Midbrain (tissue), 1 donor: ENCODE data around the gene TENT4B.
"Not testable (repeated sequence)": the region's sequence is repeated elsewhere in the genome, so short reads cannot be mapped to it uniquely, and the experiment has no call there.

Experiments used
- DNase-seq: peaks from one replicate; lab custom pipeline; 2025; lab: John Stamatoyannopoulos, UW

Gene TENT4B

GRCh38 chr16:50154420-50154950 is 1.4 kb downstream of the TENT4B start:
- DNase-seq, result peak; percentile 8

GRCh38 chr16:50155925-50156324 is 2.8 kb downstream of the TENT4B start:
- no peak for DNase-seq

GRCh38 chr16:50156590-50156989 is 3.5 kb downstream of the TENT4B start:
- no peak for DNase-seq

GRCh38 chr16:50160495-50161164 is 7.5 kb downstream of the TENT4B start:
- DNase-seq, result no peak

GRCh38 chr16:50161950-50162349 is 8.8 kb downstream of the TENT4B start:
- no peak for DNase-seq

GRCh38 chr16:50165473-50165872 is 12.4 kb downstream of the TENT4B start:
- no peak for DNase-seq

GRCh38 chr16:50166511-50167500 is 13.7 kb downstream of the TENT4B start:
- no peak for DNase-seq

- no peak for DNase-seq
These were observed 14.4 kb downstream of the TENT4B start for GRCh38 chr16:50167556-50167955.

- DNase-seq, result no peak
These were observed 16.5 kb downstream of the TENT4B start for GRCh38 chr16:50169555-50170096.

GRCh38 chr16:50171773-50172172 is 18.7 kb downstream of the TENT4B start:
- DNase-seq, result not testable (repeated sequence)

GRCh38 chr16:50172195-50172922 is 19.3 kb downstream of the TENT4B start:
- no peak for DNase-seq

- no peak for DNase-seq
These were observed 20.2 kb downstream of the TENT4B start for GRCh38 chr16:50173316-50173715.

- DNase-seq, result no peak
These were observed 25.4 kb downstream of the TENT4B start for GRCh38 chr16:50178491-50178941.

- DNase-seq, result no peak
These were observed 29.3 kb downstream of the TENT4B start for GRCh38 chr16:50182441-50182840.

- no peak for DNase-seq
These were observed 30.2 kb downstream of the TENT4B start for GRCh38 chr16:50183316-50183715.

GRCh38 chr16:50185005-50185505 is 31.9 kb downstream of the TENT4B start:
- no peak for DNase-seq

GRCh38 chr16:50188619-50189136 is 35.6 kb downstream of the TENT4B start:
- DNase-seq, result no peak

GRCh38 chr16:50190292-50190691 is 37.2 kb downstream of the TENT4B start:
- DNase-seq, result no peak

- DNase-seq, result no peak
These were observed 39.4 kb downstream of the TENT4B start for GRCh38 chr16:50192386-50193050.

GRCh38 chr16:50193594-50193993 is 40.5 kb downstream of the TENT4B start:
- no peak for DNase-seq

GRCh38 chr16:50195276-50195675 is 42.2 kb downstream of the TENT4B start:
- DNase-seq, result no peak
